Activated CD8-positive, alpha-beta T cell treated with anti-CD3 and anti-CD28 coated beads for 36 hours (primary cell): Measurements from ENCODE around the gene ERG. TPM values are rescaled to one million over a fixed set of nuclear protein-coding genes. Genes with fewer than 3 reads are reported as not detected.

ENCODE experiments used
- ATAC-seq: fragments of 200-7000 bp; cut with Tn5 transposase; one replicate; pipeline ENCODE4 v1.10.0; 2021; ENCODE audit warnings: mild to moderate bottlenecking, moderate library complexity
- CTCF ChIA-PET: fragments of 350-600 bp; sonication (Branson Sonifier 250); formaldehyde crosslinking; loops from one replicate; lab custom pipeline; 2021; ENCODE audit warnings: antibody characterized with exemption; lab: Charles Lee
- POLR2A ChIA-PET: fragments of 350-600 bp; sonication (Branson Sonifier 250); formaldehyde crosslinking; loops from one replicate; lab custom pipeline; 2021; ENCODE audit warnings: antibody characterized with exemption; lab: Charles Lee
- DNase-seq: peaks from one replicate; pipeline ENCODE4 v3.0.0-alpha.2; 2020
- H3K27ac Mint-ChIP-seq: one replicate; pipeline ENCODE4 v1.8.0; 2021; ENCODE audit warnings: mild to moderate bottlenecking, mixed read lengths
- H3K27me3 Mint-ChIP-seq: one replicate; pipeline ENCODE4 v1.8.0; 2021; ENCODE audit warnings: mixed read lengths
- H3K36me3 Mint-ChIP-seq: one replicate; pipeline ENCODE4 v1.8.0; 2021; ENCODE audit warnings: low read depth, mixed read lengths
- H3K4me1 Mint-ChIP-seq: one replicate; pipeline ENCODE4 v1.8.0; 2021; ENCODE audit warnings: low read depth, mixed read lengths
- H3K4me3 Mint-ChIP-seq: one replicate; pipeline ENCODE4 v1.8.0; 2021; ENCODE audit warnings: mild to moderate bottlenecking, moderate library complexity, mixed read lengths
- H3K9me3 Mint-ChIP-seq: one replicate; pipeline ENCODE4 v1.8.0; 2021; ENCODE audit warnings: mixed read lengths
- intact Hi-C: fragments of 100-400 bp; cut with micrococcal nuclease; formaldehyde crosslinking; loops from one replicate; pipeline ENCODE4 v1.10.0; 2022
- total RNA-seq, 2 experiments: library from RNA; stranded (reverse); gene quantifications; one replicate each; pipeline ENCODE4 v1.2.3, GENCODE V29; 2021
- TF ChIP-seq, protein P1 (sequence below): fragments of 200-600 bp; IDR thresholded peaks from one replicate; pipeline ENCODE4 v1.8.0; 2022; ENCODE audit warnings: antibody characterized with exemption, mild to moderate bottlenecking

ERG gene
- total RNA-seq, 2 experiments from 2014 or later, result not detected

DNA sequence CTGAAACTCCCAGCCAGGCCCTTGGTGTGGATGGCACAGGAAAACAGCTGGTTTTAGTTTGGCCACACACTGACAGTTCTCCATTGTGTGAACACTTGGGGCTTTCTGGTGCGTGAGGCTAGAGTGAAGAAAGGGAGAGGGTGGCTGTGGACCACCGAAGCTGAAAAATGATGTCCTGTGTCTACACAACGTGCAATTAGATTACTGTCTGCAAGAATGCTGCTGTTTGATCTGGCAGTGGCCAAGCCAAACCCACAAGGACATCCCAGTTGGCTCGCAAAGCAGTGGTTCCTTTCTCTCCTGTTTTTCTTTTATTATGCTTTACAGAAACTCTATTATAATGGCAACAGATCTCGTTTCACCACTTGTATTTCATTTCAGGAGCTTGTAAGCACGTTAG lies 58.9 kb downstream of the ERG start:
- Mint-ChIP-seq H3K4me3 (no peak overlapping the region), H3K27me3 (no peaks in the 10 kb centered on the region), H3K27ac (no peak overlapping the region), H3K36me3 (no peaks in the 10 kb centered on the region), H3K9me3 (no peaks in the 10 kb centered on the region), H3K4me1 (no peaks in the 10 kb centered on the region)
- TF ChIP-seq, protein P1, sequence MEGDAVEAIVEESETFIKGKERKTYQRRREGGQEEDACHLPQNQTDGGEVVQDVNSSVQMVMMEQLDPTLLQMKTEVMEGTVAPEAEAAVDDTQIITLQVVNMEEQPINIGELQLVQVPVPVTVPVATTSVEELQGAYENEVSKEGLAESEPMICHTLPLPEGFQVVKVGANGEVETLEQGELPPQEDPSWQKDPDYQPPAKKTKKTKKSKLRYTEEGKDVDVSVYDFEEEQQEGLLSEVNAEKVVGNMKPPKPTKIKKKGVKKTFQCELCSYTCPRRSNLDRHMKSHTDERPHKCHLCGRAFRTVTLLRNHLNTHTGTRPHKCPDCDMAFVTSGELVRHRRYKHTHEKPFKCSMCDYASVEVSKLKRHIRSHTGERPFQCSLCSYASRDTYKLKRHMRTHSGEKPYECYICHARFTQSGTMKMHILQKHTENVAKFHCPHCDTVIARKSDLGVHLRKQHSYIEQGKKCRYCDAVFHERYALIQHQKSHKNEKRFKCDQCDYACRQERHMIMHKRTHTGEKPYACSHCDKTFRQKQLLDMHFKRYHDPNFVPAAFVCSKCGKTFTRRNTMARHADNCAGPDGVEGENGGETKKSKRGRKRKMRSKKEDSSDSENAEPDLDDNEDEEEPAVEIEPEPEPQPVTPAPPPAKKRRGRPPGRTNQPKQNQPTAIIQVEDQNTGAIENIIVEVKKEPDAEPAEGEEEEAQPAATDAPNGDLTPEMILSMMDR, result no peak
- DNase-seq (no peak), ATAC-seq (no peak)
- POLR2A ChIA-PET, result no interaction called here
- CTCF ChIA-PET, result no interaction called here
- intact Hi-C loops, result no loop called here

DNA sequence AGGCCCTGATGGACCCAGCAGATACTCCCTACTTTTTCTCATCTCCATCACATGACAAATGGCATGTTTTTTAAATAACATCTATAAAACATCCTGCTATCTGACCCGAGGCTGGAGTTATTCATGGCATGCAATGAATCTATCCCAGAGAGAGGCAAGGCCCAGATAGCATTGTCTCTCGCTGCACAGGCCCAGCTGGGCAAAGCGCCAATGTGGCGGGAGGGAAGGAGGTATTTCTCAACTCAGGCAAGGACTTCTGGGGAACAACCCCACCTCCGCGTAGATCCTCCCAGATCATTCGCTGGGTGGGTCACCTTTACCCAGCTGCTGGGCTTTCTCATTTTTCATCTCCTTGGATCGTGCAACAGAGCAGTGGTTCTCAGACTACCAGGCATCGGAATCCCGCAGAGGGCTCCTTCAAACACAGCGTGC lies 59.8 kb downstream of the ERG start:
- intact Hi-C loops, result no loop called here
- DNase-seq (no peak), ATAC-seq (no peak)
- Mint-ChIP-seq H3K4me1 (no peaks in the 10 kb centered on the region), H3K27ac (no peak overlapping the region), H3K27me3 (no peaks in the 10 kb centered on the region), H3K4me3 (no peak overlapping the region), H3K9me3 (no peaks in the 10 kb centered on the region), H3K36me3 (no peaks in the 10 kb centered on the region)
- ChIA-PET CTCF (interaction anchor here (1.2 kb wide), 1 partner anchor 219 kb away, joined by 3 read pairs; no protein-coding TSS in a partner anchor), POLR2A (no interaction called here)
- TF ChIP-seq, protein P1, result no peak

DNA sequence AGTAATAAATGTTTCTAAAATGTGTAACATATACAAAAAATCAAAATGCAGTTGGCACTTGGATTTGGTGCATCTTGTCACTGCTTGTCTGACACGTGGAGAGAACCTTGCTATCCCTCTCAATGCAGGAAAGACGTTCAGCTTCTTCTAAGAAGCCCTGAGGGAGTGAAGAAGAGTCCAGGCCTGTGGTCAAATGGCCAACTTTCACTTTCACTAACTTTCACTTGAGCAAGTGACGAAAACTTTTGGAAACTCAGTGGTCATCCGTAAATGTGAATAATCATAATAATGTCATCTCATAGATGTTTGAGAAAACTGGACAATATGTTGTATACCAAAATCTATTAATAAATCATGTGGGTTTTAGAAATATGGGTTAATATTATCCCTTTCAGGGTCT lies 61.9 kb downstream of the ERG start:
- Mint-ChIP-seq H3K4me1 (no peaks in the 10 kb centered on the region), H3K4me3 (no peak overlapping the region), H3K27ac (no peak overlapping the region), H3K9me3 (no peaks in the 10 kb centered on the region), H3K36me3 (no peaks in the 10 kb centered on the region), H3K27me3 (no peaks in the 10 kb centered on the region)
- CTCF ChIA-PET, result no interaction called here
- intact Hi-C loops, result no loop called here
- ATAC-seq (no peak), DNase-seq (no peak)
- TF ChIP-seq, protein P1, result no peak
- POLR2A ChIA-PET, result no interaction called here

DNA sequence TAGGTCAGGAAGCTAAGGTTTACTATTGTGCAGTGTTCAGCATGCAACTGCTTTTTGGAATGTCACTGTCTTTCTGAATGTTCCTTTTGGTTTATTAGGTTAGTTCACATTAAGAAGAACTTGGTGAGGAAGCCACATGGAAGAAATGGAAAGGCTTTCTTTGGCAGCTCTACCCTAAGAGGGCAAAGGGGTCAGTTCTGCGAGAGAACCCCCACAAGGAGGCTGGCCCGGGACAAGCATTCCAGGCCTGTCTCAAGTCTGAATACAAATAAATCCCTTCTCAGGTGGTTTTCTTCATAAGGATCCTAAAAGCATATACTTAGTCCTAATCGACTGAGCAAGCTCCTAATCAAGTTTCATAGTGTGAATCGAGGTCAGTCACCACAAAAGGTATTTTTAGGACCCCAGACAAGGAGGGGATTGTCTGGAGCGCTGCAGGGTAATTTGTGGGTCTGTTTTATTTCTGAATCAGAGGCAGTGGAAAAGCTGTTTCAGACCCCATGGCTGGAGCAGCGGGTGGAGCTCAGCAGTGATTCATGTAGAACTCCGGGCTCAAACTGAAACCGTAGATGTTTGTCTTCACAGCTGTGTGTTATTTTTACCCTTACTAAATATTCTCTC lies 63.3 kb downstream of the ERG start:
- H3K4me3 Mint-ChIP-seq, result no peak overlapping the region
- TF ChIP-seq, protein P1, result no peak
- H3K9me3 Mint-ChIP-seq, result no peaks in the 10 kb centered on the region
- DNase-seq (no peak), ATAC-seq (no peak)
- ChIA-PET CTCF (no interaction called here), POLR2A (no interaction called here)
- no peak overlapping the region for H3K27ac Mint-ChIP-seq
- H3K4me1 Mint-ChIP-seq, result no peaks in the 10 kb centered on the region
- H3K36me3 Mint-ChIP-seq, result no peaks in the 10 kb centered on the region
- H3K27me3 Mint-ChIP-seq, result no peaks in the 10 kb centered on the region
- intact Hi-C loops, result no loop called here

DNA sequence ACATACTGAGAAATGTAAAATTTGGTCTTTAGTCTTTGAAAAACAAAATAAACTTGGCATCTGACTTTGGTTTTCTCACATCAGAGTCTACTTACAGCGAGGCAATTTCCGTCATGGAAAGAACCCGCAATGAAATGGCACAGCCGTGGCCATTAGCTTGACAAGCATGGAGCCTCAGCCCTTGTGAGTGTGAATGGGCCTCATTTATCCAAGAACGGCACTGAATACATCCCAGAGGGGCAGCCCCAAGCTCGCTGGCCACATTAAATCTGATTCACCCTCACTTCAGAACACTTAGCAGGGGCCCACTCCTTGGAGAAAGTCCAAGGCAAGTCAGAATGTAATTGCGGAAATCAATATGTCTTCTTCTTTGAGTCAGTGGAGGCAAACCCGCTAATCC lies 64.8 kb downstream of the ERG start:
- Mint-ChIP-seq H3K36me3 (no peaks in the 10 kb centered on the region), H3K9me3 (no peaks in the 10 kb centered on the region), H3K27ac (no peak overlapping the region), H3K4me3 (no peak overlapping the region), H3K4me1 (no peaks in the 10 kb centered on the region), H3K27me3 (no peaks in the 10 kb centered on the region)
- ChIA-PET CTCF (no interaction called here), POLR2A (no interaction called here)
- TF ChIP-seq, protein P1, result no peak
- intact Hi-C loops, result no loop called here
- no peak for DNase-seq
- no peak for ATAC-seq
